GM12891 (cell line): ENCODE data around the gene SMG7.

Experiments used
- PAX5 ChIP-seq: IDR thresholded peaks from 2 replicates; pipeline ENCODE4 v1.6.1; 2011; ENCODE audit warnings: low read length, moderate library complexity, mild to moderate bottlenecking; ENCODE audit not compliant: insufficient read depth, severe bottlenecking
- POLR2A ChIP-seq: IDR thresholded peaks from 2 replicates; pipeline ENCODE4 v1.6.1; 2011; ENCODE audit warnings: low read depth, low read length, control low read depth
- POLR2AphosphoS5 ChIP-seq: IDR thresholded peaks from 2 replicates; pipeline ENCODE4 v1.6.1; 2011; ENCODE audit warnings: low read depth, low read length, control low read depth
- SPI1 ChIP-seq: IDR thresholded peaks from 2 replicates; pipeline ENCODE4 v1.6.1; 2011; ENCODE audit warnings: low read depth, low read length, control low read depth
- TAF1 ChIP-seq: IDR thresholded peaks from 2 replicates; pipeline ENCODE4 v1.6.1; 2011; ENCODE audit warnings: low read depth, low read length, control low read depth

GRCh38 chr1:183456826-183457225 lies 15.5 kb upstream of the SMG7 start:
- TF ChIP-seq POLR2A (no peak), POLR2AphosphoS5 (no peak), TAF1 (no peak), PAX5 (no peak), SPI1 (no peak)
